Esophagus muscularis mucosa (tissue), 4 donors: ENCODE data around the gene SLC16A3. TPM values are rescaled to one million over a fixed set of nuclear protein-coding genes. Genes with fewer than 3 reads are reported as not detected.
"Not testable (repeated sequence)": the region's sequence is repeated elsewhere in the genome, so short reads cannot be mapped to it uniquely, and the experiment has no call there.

Source experiments
- DNase-seq: peaks from one replicate; pipeline ENCODE4 v3.0.0-alpha.2; 2017; ENCODE audit errors: extremely low spot score
- H3K27ac ChIP-seq, 4 donors: fragments of 200-600 bp; sonication (generic); replicated peaks in 1 of 4; 1 replicate in 3 of 4; 2 replicates in 1 of 4; pipeline ENCODE4 v1.5.1; 2016 to 2019; ENCODE audit warnings: mild to moderate bottlenecking in 1 of 4
- H3K27me3 ChIP-seq, 4 donors: fragments of 200-600 bp; sonication (generic); one replicate each; pipeline versions ENCODE4 v1.5.1 to v1.6.0; 2016 to 2019
- H3K36me3 ChIP-seq, 4 donors: fragments of 200-600 bp; sonication (generic); one replicate each; pipeline ENCODE4 v1.5.1; 2016 to 2019
- H3K4me1 ChIP-seq, 4 donors: fragments of 200-600 bp; sonication (generic); one replicate each; pipeline ENCODE4 v1.5.1; 2016 to 2019
- H3K4me3 ChIP-seq, 4 donors: fragments of 200-600 bp; sonication (generic); 1 replicate in 2 of 4; 2 replicates in 2 of 4; pipeline ENCODE4 v1.5.1; 2016 to 2019; ENCODE audit warnings: mild to moderate bottlenecking in 4 of 4, moderate library complexity in 1 of 4
- H3K9me3 ChIP-seq, 4 donors: fragments of 200-600 bp; sonication (generic); 1 replicate in 3 of 4; 2 replicates in 1 of 4; pipeline ENCODE4 v1.5.1; 2016 to 2019
- EP300 ChIP-seq: sonication (generic); formaldehyde crosslinking; IDR thresholded peaks from one replicate; pipeline ENCODE4 v1.6.1; 2017; ENCODE audit warnings: antibody characterized with exemption
- POLR2A ChIP-seq: fragments of 450-650 bp; IDR thresholded peaks from one replicate; pipeline ENCODE4 v1.6.1; 2017; ENCODE audit warnings: antibody characterized with exemption, moderate library complexity, mild to moderate bottlenecking, low read depth
- POLR2AphosphoS5 ChIP-seq, 2 donors: sonication (generic); formaldehyde crosslinking; IDR thresholded peaks; one replicate each; pipeline ENCODE4 v1.6.1; 2017; ENCODE audit warnings: antibody characterized with exemption in 2 of 2
- WGBS: methylation state at CpG from one replicate; pipeline ENCODE4 v1.1.5; 2018; 5-methylcytosine and 5-hydroxymethylcytosine counted together
- intact Hi-C: fragments of 100-400 bp; cut with DNase I; formaldehyde crosslinking; loops from one replicate; pipeline ENCODE4 v1.15.1; 2023
- total RNA-seq, 4 donors: library from RNA; depleted of rRNA; stranded (reverse); fragments of >200 nt; gene quantifications; one replicate each; pipeline versions ENCODE4 v1.1.0 to v1.2.1, GENCODE V29; 2016
- TF ChIP-seq, protein P1 (sequence below), 3 experiments: fragments of 200-600 bp in 2 of 3; fragments of 450-650 bp in 1 of 3; sonication (generic) in 2 of 3; IDR thresholded peaks; one replicate each; pipeline ENCODE4 v1.5.1; 2017 to 2019; ENCODE audit warnings: antibody characterized with exemption in 3 of 3, mild to moderate bottlenecking in 2 of 3, moderate library complexity in 1 of 3

The SLC16A3 gene
- total RNA-seq, 4 donors from 2014 or later, result 17.0 to 28.8 (median 23.4) TPM

DNA sequence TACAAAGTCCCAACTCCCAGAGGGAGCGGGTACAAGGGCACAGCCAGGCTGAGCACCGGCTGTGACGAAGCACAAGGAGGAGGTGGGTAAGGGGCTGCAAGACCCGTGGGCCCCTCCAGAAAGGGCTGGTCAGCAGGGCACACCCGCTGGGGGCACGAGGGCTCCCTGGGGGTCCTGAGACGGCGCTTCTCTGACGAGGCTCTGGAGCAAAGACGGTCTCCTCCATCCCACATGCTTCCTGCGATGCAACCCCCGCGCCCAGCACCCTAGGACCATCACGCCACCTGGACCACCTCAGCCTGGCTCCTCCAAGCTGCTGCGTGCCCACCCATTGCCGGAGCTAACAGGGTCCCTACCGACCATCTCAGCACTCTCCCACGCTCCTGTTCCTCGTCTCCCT, 24.9 kb upstream of the SLC16A3 start:
- no peak for DNase-seq
- WGBS, result 90% methylated on average over 17 of the region's 19 CpGs
- H3K27ac ChIP-seq, result no peak overlapping the region
- TF ChIP-seq POLR2A, result no peak
- TF ChIP-seq EP300, result no peak
- no peak for TF ChIP-seq POLR2AphosphoS5 (IDR thresholded peaks at IDR 0.05)
- TF ChIP-seq, protein P1, sequence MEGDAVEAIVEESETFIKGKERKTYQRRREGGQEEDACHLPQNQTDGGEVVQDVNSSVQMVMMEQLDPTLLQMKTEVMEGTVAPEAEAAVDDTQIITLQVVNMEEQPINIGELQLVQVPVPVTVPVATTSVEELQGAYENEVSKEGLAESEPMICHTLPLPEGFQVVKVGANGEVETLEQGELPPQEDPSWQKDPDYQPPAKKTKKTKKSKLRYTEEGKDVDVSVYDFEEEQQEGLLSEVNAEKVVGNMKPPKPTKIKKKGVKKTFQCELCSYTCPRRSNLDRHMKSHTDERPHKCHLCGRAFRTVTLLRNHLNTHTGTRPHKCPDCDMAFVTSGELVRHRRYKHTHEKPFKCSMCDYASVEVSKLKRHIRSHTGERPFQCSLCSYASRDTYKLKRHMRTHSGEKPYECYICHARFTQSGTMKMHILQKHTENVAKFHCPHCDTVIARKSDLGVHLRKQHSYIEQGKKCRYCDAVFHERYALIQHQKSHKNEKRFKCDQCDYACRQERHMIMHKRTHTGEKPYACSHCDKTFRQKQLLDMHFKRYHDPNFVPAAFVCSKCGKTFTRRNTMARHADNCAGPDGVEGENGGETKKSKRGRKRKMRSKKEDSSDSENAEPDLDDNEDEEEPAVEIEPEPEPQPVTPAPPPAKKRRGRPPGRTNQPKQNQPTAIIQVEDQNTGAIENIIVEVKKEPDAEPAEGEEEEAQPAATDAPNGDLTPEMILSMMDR (IDR thresholded peaks at IDR 0.05), result no peak
- H3K36me3 ChIP-seq, result peaks cover 11 to 35% (median 15%) of the 10 kb centered on the region in 4 donors
- H3K9me3 ChIP-seq, result no peaks in the 10 kb centered on the region
- no peak overlapping the region for H3K4me3 ChIP-seq
- no peaks in the 10 kb centered on the region for H3K27me3 ChIP-seq
- H3K4me1 ChIP-seq, result peaks cover 4 to 18% (median 15%) of the 10 kb centered on the region in 4 donors
- intact Hi-C loops, result no loop called here

DNA sequence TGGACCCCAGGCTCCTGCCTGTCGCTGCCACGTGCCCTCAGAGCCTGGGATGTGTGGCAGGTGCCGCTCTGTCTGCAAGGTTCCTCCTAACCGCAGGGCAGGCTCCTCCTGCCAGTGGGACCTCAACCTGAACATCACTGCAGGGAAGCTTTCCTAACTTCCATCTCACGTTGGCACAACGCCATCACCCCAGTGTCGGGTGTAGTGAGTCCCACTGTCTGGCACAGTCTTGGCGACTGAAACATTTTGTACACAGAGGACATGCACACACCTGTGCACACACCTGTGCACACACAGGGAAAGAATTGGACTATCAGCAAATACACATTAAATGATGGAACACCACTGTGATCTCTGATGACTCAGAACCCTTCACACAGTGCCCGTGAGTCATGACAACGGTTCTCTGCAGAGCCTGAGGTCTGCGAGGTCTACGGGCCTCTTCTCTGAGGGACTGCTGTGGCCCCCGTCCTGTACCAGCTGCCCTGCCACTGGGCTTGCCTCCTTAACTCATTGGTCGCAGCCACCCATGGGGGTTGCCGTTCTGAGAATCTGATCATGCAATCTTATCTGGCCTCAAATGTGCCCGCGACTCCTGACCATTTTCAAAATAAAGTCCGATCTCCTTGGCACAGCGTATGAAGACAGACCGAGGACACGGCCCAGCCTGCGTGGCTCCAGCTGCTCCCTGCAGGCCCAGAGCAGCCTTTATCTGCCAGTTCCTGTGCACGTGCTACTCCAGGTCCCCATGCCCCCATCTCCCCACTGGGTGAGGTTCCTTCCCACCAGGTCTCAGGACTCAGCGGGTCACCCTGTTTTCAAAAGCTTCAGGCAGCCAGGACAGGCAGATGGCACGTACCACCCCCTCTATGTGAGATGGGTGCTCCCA, 23.8 kb upstream of the SLC16A3 start:
- peak overlapping the region in 3 of 4 donors; percentile 54 to 70 (median 69) for H3K27ac ChIP-seq
- no peaks in the 10 kb centered on the region for H3K9me3 ChIP-seq
- TF ChIP-seq POLR2A, result no peak
- TF ChIP-seq EP300, result no peak
- TF ChIP-seq POLR2AphosphoS5 (IDR thresholded peaks at IDR 0.05), result no peak
- TF ChIP-seq, protein P1 (IDR thresholded peaks at IDR 0.05), result no peak
- no peaks in the 10 kb centered on the region for H3K27me3 ChIP-seq
- DNase-seq, result no peak
- 58% methylated on average over 25 of the region's 25 CpGs for WGBS
- H3K4me3 ChIP-seq, result no peak overlapping the region
- intact Hi-C loops, result no loop called here
- peaks cover 5 to 23% (median 12%) of the 10 kb centered on the region in 4 donors for H3K36me3 ChIP-seq
- H3K4me1 ChIP-seq, result peaks cover 4 to 18% (median 15%) of the 10 kb centered on the region in 4 donors

DNA sequence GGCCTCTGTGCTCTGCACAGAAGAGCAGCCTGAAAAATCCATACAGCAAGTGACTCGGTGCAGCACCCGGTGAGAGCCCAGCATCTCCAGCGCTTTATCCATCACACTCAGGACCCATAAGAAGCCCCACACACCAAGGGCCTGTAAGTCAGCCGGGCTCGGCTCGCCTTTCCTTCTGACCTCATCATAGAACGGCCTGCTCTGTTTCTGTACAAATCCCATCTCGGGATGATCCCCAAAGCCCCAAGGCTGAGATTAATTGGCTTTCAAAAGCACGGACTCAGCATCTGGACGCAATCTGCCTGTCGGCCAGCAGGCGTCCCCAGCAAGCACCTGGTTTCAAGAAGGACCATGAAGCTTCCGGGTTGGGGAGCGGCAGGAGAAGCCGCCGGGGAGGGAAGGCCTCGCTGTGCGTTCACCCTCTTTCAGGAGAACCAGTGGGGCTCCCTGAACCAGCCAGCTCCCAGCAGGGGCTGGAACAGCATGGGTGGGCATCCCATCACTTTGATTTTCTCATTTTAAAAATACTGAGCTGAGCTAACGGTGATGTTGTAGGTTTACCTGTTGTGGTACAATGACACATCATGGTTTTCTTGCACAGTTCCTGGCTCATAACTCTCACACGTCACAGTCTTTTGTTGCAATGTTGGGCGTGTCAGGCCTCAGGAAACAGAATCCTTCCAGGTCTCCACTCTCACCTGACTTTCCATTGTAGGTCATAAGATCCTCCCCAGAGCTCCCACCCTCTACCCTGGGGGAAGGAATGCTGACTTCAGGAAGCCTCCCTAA, 22.9 kb upstream of the SLC16A3 start:
- Histone ChIP-seq H3K36me3 (peaks cover under 1 to 17% (median 6%) of the 10 kb centered on the region in 4 donors), H3K27me3 (no peaks in the 10 kb centered on the region), H3K4me3 (peak overlapping the region in 3 of 4 donors; percentile 11 to 16 (median 15)), H3K9me3 (no peaks in the 10 kb centered on the region), H3K4me1 (peaks cover 4 to 19% (median 15%) of the 10 kb centered on the region in 4 donors), H3K27ac (peak overlapping the region; percentile 53 to 70 (median 62))
- DNase-seq, result peak; percentile 94
- 25% methylated on average over 12 of the region's 21 CpGs for WGBS
- TF ChIP-seq POLR2AphosphoS5 (IDR thresholded peaks at IDR 0.05) (peak; percentile 78 to 79), POLR2A (no peak)
- TF ChIP-seq, protein P1 (IDR thresholded peaks at IDR 0.05), result peak; percentile 92 to 95 (median 95)
- intact Hi-C loops, result loop anchor here (1.0 kb wide), 1 partner anchor 115 kb away; no protein-coding TSS in a partner anchor

DNA sequence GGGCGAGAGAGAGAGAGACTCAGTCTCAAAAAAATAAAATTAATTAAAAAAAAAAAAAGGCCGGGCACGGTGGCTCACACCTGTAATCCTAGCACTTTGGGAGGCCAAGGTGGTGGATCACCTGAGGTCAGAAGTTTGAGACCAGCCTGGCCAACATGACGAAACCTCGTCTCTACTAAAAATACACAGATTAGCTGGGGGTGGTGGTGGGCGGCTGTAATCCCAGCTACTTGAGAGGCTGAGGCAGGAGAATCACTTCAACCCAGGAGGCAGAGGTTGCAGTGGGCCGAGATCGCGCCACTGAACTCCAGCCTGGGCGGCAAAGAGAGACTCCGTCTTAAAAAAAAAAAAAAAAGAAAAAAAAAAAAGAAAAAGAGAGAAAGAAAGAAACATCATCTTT, 18.2 kb upstream of the SLC16A3 start:
- DNase-seq, intact Hi-C loops, H3K36me3 ChIP-seq, H3K4me3 ChIP-seq, H3K27ac ChIP-seq, H3K27me3 ChIP-seq, H3K9me3 ChIP-seq: not testable (repeated sequence)
- WGBS, result 95% methylated on average over 11 of the region's 11 CpGs
- peaks cover 16 to 42% (median 33%) of the 10 kb centered on the region in 4 donors for H3K4me1 ChIP-seq
